Measurements from ENCODE around the gene ANXA8.

DNA sequence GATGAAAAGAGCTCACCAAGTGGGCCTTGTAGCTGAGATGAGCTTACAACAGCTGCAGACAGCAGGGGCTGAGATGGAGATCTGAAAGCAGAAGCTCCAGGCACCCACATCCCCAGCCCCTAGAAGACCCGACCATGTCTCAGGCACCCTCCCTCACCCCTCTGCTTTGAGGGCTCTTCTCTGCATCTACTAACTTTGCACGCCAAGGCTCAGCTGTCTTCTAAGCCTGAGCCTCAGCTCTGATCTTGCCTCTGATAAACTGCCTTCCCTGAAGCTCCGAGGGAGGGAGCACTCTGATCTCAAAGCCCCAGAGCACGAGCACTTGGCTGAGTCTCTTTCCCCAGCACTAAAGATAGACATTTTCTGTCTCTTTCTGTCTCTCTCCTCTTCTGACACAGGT lies 42.0 kb downstream of the ANXA8 start:
- TF ChIP-seq, protein P1, sequence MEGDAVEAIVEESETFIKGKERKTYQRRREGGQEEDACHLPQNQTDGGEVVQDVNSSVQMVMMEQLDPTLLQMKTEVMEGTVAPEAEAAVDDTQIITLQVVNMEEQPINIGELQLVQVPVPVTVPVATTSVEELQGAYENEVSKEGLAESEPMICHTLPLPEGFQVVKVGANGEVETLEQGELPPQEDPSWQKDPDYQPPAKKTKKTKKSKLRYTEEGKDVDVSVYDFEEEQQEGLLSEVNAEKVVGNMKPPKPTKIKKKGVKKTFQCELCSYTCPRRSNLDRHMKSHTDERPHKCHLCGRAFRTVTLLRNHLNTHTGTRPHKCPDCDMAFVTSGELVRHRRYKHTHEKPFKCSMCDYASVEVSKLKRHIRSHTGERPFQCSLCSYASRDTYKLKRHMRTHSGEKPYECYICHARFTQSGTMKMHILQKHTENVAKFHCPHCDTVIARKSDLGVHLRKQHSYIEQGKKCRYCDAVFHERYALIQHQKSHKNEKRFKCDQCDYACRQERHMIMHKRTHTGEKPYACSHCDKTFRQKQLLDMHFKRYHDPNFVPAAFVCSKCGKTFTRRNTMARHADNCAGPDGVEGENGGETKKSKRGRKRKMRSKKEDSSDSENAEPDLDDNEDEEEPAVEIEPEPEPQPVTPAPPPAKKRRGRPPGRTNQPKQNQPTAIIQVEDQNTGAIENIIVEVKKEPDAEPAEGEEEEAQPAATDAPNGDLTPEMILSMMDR (conservative IDR thresholded peaks at IDR 0.05 in 1 of 2, IDR thresholded peaks at IDR 0.05 in 1 of 2; ENCODE audit: low read depth in 1 of 2, low read length in 2 of 2): no peak
- no peak for TF ChIP-seq EZH2 (IDR thresholded peaks at IDR 0.05; ENCODE audit: low read length, missing control alignments)
